Measurements from ENCODE around the gene MLH1. TPM values are rescaled to one million over a fixed set of nuclear protein-coding genes. Genes with fewer than 3 reads are reported as not detected.
A peak's percentile ranks its signal among the peaks of the same experiment; 100 is the strongest.

Gene MLH1
- total RNA-seq, 1 donor from 2014 or later, result 42.1 TPM

DNA sequence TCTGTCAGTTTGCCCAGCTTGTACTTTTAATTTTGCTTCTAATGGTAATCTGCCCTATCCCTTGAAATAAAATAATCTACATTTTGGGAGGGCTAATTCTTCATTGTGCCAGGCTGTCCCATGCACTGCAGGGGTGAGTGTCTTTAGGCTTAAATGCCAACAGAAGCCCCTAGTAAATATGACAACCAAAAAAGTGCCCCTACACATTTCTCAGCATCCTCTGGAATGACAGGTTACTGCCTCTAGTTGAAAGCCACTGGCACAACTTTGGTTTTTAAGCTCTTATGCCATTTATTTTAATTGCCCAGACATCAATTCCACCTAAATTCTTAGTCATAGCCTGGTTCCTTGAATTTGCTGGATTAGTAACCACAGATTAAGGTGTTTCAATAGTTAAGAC lies 3.8 kb upstream of the MLH1 start:
- TF ChIP-seq, protein P1, sequence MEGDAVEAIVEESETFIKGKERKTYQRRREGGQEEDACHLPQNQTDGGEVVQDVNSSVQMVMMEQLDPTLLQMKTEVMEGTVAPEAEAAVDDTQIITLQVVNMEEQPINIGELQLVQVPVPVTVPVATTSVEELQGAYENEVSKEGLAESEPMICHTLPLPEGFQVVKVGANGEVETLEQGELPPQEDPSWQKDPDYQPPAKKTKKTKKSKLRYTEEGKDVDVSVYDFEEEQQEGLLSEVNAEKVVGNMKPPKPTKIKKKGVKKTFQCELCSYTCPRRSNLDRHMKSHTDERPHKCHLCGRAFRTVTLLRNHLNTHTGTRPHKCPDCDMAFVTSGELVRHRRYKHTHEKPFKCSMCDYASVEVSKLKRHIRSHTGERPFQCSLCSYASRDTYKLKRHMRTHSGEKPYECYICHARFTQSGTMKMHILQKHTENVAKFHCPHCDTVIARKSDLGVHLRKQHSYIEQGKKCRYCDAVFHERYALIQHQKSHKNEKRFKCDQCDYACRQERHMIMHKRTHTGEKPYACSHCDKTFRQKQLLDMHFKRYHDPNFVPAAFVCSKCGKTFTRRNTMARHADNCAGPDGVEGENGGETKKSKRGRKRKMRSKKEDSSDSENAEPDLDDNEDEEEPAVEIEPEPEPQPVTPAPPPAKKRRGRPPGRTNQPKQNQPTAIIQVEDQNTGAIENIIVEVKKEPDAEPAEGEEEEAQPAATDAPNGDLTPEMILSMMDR (IDR thresholded peaks at IDR 0.05; ENCODE audit: insufficient read depth, low read length, poor library complexity, severe bottlenecking), result no peak
- no peak overlapping the region for H3K4me3 ChIP-seq (ENCODE audit: low read depth, low read length)
- no peak for DNase-seq (ENCODE audit: low read depth)
- peaks cover 2% of the 10 kb centered on the region for H3K36me3 ChIP-seq (ENCODE audit: control insufficient read depth, insufficient read depth, low read length)
- H3K27me3 ChIP-seq (ENCODE audit: control insufficient read depth, insufficient read depth, low read length), result no peaks in the 10 kb centered on the region

DNA sequence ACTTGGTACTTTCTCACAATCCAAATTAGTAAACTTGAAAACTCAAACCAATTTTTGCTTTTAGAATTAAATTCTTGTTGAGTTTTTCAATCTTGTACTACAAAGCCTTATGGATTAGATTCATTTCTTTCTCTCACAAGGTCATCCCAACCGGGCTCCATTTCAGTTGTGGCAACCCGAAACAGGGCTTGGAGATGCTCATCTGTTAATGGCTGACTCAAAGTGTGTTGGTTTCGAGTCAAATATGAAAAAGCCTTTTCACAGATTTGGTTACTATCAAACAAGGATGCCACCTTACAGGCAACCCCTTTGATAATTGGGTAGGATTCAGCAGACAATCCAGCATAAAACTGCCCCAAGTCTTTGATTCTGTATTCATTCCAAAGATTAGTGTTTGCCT lies 2.2 kb upstream of the MLH1 start:
- Histone ChIP-seq H3K4me3 (ENCODE audit: low read depth, low read length) (peak overlapping the region; percentile 56), H3K36me3 (ENCODE audit: control insufficient read depth, insufficient read depth, low read length) (peaks cover 2% of the 10 kb centered on the region), H3K27me3 (ENCODE audit: control insufficient read depth, insufficient read depth, low read length) (no peaks in the 10 kb centered on the region)
- TF ChIP-seq, protein P1 (IDR thresholded peaks at IDR 0.05; ENCODE audit: insufficient read depth, low read length, poor library complexity, severe bottlenecking), result no peak
- DNase-seq (ENCODE audit: low read depth), result no peak

DNA sequence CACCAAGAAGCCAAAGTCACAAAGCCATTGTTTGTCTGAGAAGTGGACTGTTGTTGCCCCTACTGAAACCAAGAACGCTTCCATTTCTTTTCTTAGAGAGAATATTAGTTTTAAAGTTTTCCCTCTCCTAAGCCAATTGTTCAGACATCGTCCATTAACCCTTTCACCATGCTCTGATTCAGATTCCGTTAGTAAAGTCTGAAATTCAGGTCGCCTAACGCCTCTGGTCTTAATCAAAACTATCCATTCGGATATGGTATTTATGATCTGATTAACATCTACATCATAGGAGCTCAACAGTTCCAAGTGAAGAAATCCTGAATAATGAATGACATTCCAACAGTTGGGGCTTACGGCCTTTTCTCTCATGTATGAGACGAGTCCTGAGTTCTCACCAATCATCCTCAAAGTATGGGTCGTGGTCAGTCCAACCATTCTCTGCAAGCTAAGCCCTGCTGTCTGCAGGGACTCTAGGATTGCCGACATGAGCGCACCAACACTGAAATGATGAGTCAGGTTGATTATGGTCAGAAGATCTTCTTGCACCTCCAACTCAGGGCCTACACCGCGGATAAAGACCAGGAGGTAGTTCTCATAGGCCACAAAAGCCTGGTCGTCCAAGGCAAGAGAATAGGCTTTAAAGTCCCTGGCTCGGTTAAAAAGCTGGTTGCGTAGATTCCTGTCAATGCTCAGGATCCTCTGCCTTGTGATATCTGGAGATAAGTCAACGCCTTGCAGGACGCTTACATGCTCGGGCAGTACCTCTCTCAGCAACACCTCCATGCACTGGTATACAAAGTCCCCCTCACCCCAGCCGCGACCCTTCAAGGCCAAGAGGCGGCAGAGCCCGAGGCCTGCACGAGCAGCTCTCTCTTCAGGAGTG lies 1.2 kb upstream of the MLH1 start:
- DNase-seq (ENCODE audit: low read depth), result peak; percentile 7
- H3K27me3 ChIP-seq (ENCODE audit: control insufficient read depth, insufficient read depth, low read length), result no peaks in the 10 kb centered on the region
- peak overlapping the region; percentile 56 for H3K4me3 ChIP-seq (ENCODE audit: low read depth, low read length)
- TF ChIP-seq, protein P1 (IDR thresholded peaks at IDR 0.05; ENCODE audit: insufficient read depth, low read length, poor library complexity, severe bottlenecking), result no peak
- H3K36me3 ChIP-seq (ENCODE audit: control insufficient read depth, insufficient read depth, low read length), result peaks cover 1% of the 10 kb centered on the region

DNA sequence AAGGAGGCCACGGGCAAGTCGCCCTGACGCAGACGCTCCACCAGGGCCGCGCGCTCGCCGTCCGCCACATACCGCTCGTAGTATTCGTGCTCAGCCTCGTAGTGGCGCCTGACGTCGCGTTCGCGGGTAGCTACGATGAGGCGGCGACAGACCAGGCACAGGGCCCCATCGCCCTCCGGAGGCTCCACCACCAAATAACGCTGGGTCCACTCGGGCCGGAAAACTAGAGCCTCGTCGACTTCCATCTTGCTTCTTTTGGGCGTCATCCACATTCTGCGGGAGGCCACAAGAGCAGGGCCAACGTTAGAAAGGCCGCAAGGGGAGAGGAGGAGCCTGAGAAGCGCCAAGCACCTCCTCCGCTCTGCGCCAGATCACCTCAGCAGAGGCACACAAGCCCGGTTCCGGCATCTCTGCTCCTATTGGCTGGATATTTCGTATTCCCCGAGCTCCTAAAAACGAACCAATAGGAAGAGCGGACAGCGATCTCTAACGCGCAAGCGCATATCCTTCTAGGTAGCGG lies 452 bp upstream of the MLH1 start, which contains the start of gene EPM2AIP1:
Gene EPM2AIP1 (minus strand): TSS at position 326 of the 520 bp plus-strand sequence. CDS start 54 bp downstream, at position 272.
- peaks cover under 1% of the 10 kb centered on the region for H3K36me3 ChIP-seq (ENCODE audit: control insufficient read depth, insufficient read depth, low read length)
- no peak for DNase-seq (ENCODE audit: low read depth)
- H3K27me3 ChIP-seq (ENCODE audit: control insufficient read depth, insufficient read depth, low read length), result no peaks in the 10 kb centered on the region
- peak within 1 kb of the TSS; percentile 77 for H3K4me3 ChIP-seq (ENCODE audit: low read depth, low read length)
- TF ChIP-seq, protein P1 (IDR thresholded peaks at IDR 0.05; ENCODE audit: insufficient read depth, low read length, poor library complexity, severe bottlenecking), result peak; percentile 23

DNA sequence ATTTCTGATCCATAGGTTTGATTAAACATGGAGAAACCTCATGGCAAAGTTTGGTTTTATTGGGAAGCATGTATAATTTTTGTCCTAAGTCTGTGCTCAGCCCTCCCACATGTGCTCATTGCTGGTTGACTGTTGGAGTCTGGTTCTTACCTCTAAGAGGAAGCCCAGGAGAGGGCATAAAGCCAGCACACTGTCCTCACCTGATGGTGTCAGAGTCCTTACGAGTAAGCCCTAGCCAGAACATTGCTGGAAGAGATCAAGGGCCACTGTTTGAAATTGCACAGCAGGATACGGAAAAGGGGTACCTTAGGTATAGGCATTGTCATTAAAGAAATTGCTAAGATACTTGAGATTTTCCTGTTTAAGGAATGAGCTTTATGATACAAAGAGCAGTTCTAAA lies 21.3 kb downstream of the MLH1 start:
- DNase-seq (ENCODE audit: low read depth), result no peak
- TF ChIP-seq, protein P1 (IDR thresholded peaks at IDR 0.05; ENCODE audit: insufficient read depth, low read length, poor library complexity, severe bottlenecking), result no peak
- Histone ChIP-seq H3K4me3 (ENCODE audit: low read depth, low read length) (no peak overlapping the region), H3K27me3 (ENCODE audit: control insufficient read depth, insufficient read depth, low read length) (no peaks in the 10 kb centered on the region), H3K36me3 (ENCODE audit: control insufficient read depth, insufficient read depth, low read length) (peaks cover 5% of the 10 kb centered on the region)

Data from kidney epithelial cell (primary cell).